ENCODE results near the gene ANKRD44.

The ANKRD44 gene

DNA sequence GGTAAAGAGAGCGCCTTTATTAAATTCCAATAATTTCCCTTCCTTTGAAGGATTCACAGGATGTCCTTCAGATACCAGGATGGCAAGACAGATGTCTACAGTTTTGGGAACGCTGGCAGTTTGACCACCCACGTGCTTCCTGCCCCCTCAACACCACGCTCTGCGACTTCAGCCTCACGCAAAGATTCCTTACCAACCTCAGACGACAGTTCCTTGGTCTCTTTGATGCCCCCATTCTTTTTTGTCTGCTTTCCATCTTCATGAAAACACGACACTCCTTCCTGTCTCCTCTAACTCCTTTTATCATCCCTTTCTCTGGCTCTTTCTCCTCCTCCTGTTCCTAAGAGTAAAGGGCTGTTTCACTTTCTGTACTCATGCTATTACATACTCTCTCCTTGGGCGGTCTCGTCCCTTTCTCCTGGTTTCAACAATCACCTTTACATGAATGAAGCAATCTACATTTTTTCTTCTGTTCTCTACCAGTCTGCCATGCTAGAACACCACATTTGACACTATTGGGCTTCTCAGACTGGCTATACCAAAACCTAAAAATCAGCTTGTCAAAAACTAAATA, 194.2 kb downstream of the ANKRD44 start:
- DNase-seq (ENCODE audit: low spot score): no peak
- no peak for FAIRE-seq

GRCh38 chr2:197115325-197115724, 195.3 kb downstream of the ANKRD44 start:
- FAIRE-seq (no peak), DNase-seq (ENCODE audit: low spot score) (no peak)

- peak; percentile 23 for DNase-seq (ENCODE audit: low spot score)
Measured at GRCh38 chr2:197113275-197113711, 197.3 kb downstream of the ANKRD44 start.

GRCh38 chr2:197109326-197109725, 201.3 kb downstream of the ANKRD44 start:
- DNase-seq (ENCODE audit: low spot score) (no peak), FAIRE-seq (no peak)

More at GRCh38 chr2:197113275-197113711, 197.3 kb downstream of the ANKRD44 start:
- no peak for FAIRE-seq

DNA sequence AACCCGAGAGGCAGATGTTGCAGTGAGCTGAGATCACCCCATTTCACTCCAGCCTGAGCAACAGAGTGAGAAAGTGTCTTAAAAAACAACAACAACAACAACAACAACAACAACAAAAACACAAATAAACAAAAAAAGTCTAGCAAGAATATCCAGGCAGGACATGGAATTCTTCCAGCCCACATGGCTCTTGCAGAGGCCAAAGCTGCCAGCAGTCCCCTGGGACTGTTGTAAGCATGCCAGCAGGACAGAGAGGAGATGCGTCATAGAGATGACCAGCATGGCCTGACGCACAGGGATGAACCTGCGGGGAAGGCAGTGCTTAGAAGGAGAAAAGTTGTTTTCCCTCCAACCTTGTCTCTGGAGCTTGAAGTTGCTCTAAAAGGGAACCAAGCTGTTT, 201.8 kb downstream of the ANKRD44 start:
- FAIRE-seq: no peak

GRCh38 chr2:197107291-197108269, 203.0 kb downstream of the ANKRD44 start:
- DNase-seq (ENCODE audit: low spot score) (no peak), FAIRE-seq (no peak)

More for the DNA sequence above, 201.8 kb downstream of the ANKRD44 start:
- DNase-seq (ENCODE audit: low spot score): no peak

DNA sequence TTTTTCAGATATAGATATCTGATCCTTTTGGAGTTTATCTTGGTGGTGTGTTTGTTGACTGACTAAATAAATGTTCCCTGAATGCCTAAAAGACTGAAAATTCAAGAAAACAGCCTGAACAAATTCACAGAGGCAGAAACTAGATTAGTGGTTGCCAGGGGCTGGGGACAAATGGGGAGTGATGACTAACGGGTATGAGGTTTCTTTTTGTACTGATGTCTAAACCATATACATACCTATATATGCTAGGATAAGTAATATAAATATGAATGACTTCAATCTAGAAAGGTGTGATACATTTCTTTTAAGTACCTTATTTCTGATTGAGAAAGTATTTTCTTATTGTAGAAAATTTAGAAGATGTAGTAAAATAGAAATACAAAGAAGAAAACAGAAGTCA, 207.2 kb downstream of the ANKRD44 start:
- DNase-seq (ENCODE audit: low spot score) (no peak), FAIRE-seq (no peak)

DNA sequence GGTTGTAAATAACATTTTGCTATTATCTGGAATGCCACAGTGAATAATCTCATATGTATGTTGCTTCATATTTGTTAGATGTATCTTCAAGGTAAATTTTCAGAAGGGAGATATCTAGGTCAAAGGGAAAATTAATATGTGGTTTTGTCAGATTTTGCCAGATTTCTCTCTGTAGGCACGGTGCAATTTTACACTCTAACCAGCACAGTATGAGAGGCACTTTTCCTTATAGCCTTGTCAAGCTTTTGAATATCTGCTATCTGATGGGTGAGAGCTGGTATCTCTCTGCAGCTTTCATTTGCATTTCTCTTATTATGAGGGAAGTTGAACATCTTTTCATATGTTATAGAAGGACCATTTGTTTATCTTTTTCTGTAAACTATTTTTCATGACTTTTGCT, 208.3 kb downstream of the ANKRD44 start:
- DNase-seq (ENCODE audit: low spot score): no peak
- no peak for FAIRE-seq

DNA sequence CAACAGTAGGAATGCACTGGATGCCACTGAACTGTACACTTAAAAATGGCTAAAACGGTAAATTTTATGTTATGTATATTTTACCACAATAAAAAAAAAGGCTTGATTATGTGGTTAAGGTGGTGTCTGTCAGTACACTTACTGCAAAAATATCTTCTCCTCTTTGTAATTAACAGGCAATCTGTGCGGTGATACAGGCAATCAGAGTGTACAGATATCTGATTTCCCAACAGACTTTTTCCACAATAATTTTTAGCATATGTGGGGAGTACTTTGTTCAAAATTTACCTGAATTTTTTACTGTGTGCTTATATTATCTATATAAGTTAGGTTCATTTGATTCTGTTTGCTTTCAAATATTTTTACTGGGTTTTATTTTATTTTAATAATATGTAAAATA, 209.1 kb downstream of the ANKRD44 start:
- DNase-seq (ENCODE audit: low spot score) (no peak), FAIRE-seq (no peak)

DNA sequence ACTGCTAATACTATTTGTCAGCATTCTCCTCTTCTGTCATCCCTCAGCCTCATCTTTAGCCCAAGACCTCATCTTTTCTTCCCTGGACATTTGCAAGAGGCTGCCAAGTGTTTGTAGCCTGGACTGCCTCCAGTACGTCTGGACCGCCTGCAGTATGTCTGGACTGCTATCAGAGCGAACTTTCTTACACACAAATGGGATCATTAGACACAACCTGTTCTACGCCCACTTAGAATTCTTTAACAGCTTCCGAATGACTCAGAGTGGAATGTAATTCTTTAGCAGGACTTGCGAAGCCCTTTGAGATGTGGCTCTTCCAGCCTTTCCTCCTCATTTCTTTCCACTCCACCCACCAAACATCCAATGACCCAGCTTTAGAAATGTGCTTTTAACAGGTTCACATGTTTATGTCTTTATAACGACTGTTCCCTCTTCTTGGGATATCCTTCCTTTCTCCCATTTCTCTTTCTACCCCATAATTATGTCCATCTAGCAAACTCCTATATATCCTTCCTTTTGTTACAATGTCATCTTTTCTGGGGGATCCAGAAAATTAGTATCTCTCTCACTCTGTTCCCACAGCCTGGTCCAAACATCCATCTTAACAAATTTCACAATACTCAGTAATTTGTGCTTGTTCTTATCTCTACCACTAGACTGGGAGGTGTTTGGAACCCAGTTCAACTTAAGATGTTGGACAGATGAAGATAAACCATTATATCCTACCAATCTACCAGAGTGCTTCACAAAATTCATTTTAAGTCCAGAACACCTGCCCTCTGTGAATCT, 212.8 kb downstream of the ANKRD44 start:
- no peak for FAIRE-seq
- DNase-seq (ENCODE audit: low spot score): peak; percentile 31

DNA sequence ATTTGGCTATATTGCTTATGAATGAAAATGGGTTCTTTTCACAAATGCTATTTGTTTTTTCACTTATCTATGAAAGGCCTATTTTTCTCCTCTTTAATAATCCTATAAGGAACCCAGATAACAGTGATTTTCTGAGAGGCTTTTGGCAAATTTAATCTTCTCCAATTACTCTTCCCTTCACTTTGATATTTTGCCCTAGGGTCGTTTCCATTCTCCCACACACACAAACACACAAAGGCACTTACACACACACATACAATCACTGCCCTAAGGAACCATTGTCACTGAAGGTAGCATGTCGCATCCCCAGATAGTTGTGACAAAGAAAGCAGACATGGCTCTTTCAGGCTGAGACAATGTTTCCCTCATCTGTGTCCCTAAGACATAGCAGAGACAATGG, 213.9 kb downstream of the ANKRD44 start:
- no peak for FAIRE-seq

GRCh38 chr2:197092431-197092830, 218.1 kb downstream of the ANKRD44 start:
- FAIRE-seq (no peak), DNase-seq (ENCODE audit: low spot score) (no peak)

More for the DNA sequence above, 213.9 kb downstream of the ANKRD44 start:
- no peak for DNase-seq (ENCODE audit: low spot score)

- DNase-seq (ENCODE audit: low spot score): no peak
Measured at GRCh38 chr2:197090742-197091367, 219.7 kb downstream of the ANKRD44 start.

GRCh38 chr2:197089655-197090054, 220.9 kb downstream of the ANKRD44 start:
- FAIRE-seq (no peak), DNase-seq (ENCODE audit: low spot score) (no peak)

More at GRCh38 chr2:197090742-197091367, 219.7 kb downstream of the ANKRD44 start:
- no peak for FAIRE-seq

DNA sequence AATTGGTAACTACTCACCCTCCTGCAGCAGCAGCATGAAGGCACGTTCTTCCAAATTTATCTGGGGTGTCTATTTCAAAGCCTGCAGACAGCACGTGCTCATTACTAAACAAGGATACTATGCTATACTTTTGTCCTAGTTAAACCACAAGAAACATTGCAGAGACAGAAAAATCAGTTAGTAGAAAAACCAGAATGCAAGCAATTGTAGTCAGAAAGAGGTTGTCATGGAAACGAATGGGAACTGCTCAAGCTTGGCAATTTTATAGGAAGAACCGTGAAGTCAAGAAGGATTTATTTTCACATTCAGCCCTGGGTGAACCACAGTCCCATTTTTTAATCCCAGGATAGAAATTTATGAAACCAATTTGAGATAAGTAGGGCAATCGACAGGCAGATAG, 221.9 kb downstream of the ANKRD44 start:
- DNase-seq (ENCODE audit: low spot score) (no peak), FAIRE-seq (no peak)

DNA sequence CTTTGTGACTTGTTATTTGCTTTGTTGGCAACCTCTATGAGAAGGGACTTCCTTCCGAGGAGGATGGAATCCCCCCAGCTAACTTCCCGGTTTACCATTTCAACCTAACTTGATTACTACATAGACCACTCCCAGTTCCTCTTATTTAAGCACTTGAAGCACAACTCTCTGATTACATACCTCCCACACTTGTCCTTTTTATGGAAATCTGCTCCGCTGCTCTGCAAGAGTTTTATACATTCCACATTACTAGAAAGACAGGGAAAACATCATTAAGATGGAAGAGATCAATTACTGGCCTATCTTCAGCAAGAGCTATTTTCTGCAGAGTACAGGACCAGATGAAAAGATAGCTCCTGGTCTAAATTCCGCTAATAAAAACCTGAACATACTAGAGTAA, 224.1 kb downstream of the ANKRD44 start:
- FAIRE-seq: no peak
- DNase-seq (ENCODE audit: low spot score): no peak

DNA sequence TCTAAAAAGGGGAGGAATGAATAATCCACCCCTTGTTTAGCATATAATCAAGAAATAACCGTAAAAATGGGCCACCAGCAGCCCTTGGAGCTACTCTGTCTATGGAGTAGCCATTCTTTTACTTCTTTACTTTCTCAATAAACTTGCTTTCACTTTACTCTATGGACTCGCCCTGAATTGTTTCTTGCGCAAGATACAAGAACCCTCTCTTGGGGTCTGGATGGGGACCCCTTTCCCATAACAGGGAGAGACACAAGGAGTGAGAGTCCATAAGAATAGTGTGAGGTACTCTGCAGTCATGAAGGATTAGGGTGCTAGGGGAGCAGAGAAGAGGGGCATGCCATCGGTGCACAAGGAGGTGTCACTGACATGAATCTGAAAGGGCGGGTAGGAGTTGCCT, 224.9 kb downstream of the ANKRD44 start:
- FAIRE-seq (no peak), DNase-seq (ENCODE audit: low spot score) (no peak)

- DNase-seq (ENCODE audit: low spot score) (no peak), FAIRE-seq (no peak)
Measured at GRCh38 chr2:197081294-197081693, 229.3 kb downstream of the ANKRD44 start.

DNA sequence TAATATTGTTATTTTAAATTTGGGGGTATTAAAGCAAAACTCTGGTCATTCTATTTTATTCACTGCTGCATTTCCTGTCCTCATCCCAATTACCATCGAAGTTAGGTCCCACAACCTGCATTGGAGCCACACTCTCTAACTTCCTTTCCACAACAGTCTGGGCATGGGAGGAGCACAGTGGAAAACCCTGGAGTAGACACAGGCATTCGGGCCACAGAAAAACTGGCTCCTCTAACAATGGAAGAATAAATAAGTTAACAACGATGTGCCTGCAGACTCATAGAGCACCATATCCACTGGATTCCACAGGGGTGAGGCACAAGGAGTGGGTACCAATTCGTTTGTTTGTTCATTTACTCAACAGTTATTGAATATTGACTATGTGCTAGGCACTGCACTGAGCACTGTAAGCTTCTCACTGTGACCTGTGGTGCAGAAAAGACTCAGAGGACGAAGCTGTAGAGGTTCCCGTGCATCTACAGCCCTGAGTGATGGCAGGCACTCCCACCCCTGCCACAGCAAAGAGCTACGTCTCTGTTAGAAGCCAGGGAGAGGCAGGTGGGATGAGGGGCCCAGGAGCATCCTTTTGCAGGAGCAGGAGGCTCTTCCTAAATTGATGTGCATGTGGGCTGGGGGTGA, 229.9 kb downstream of the ANKRD44 start:
- DNase-seq (ENCODE audit: low spot score) (no peak), FAIRE-seq (no peak)

DNA sequence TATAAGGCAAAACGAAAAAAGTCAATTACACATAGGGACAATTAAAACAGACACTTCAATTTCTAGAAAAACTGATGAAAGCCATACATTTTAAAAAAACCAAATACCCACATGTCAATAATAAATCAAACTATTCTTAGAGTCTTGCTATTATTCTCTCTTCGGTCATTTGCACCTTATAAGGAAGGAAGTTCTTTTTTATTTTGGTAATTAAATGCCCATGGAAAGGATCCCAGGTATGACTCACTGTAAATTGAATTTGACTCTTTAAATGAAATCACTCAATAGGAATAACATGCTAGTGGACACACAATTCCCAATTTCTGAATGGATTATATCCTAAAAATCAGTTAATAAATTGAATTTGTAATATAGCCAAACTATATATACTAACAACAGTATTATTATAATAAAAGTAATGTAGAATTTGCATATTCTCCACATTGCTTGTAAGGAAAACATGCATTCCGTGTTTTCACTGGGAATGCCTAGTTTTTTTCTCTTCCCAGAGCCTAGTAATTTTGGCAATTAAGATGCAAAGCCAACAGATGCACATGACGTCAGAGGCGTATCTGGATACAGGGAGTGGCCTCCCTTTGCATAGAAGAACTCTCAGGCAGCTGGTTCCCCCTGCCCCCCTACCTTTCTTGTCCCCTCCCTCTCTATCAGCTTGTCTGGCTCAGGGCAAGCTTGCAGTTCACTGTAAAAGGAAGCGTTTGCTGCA, 230.6 kb downstream of the ANKRD44 start:
- DNase-seq (ENCODE audit: low spot score) (no peak), FAIRE-seq (no peak)

All from urothelium cell line (cell line).